HL-60 (cell line): Measurements from ENCODE around the gene EFHC1.

ENCODE experiments used
- DNase-seq, 2 experiments: peaks; one replicate each; pipeline ENCODE4 v3.0.0-alpha.2; 2010 to 2020; ENCODE audit warnings: low read depth in 1 of 2, low spot score in 1 of 2
- H3K27ac ChIP-seq: fragments of 250-450 bp; sonication (Bioruptor Pico); replicated peaks from 2 replicates; pipeline ENCODE4 v1.5.1; 2020; ENCODE audit warnings: mild to moderate bottlenecking, moderate library complexity
- H3K27me3 ChIP-seq: fragments of 250-450 bp; sonication (Bioruptor Pico); 2 replicates; pipeline ENCODE4 v1.5.1; 2021; ENCODE audit warnings: mild to moderate bottlenecking, moderate library complexity; ENCODE audit not compliant: insufficient read depth, poor library complexity, severe bottlenecking
- H3K4me3 ChIP-seq: replicated peaks from 2 replicates; pipeline ENCODE4 v1.5.1; 2011; ENCODE audit warnings: mild to moderate bottlenecking, control low read depth, low read length; ENCODE audit not compliant: insufficient read depth
- GABPA ChIP-seq: IDR thresholded peaks from 2 replicates; pipeline ENCODE4 v1.6.1; 2012; ENCODE audit warnings: low read depth
- POLR2AphosphoS5 ChIP-seq: IDR thresholded peaks from 2 replicates; pipeline ENCODE4 v1.6.1; 2012; ENCODE audit warnings: low read depth
- SPI1 ChIP-seq: IDR thresholded peaks from 2 replicates; pipeline ENCODE4 v1.6.1; 2012; ENCODE audit warnings: low read depth, mild to moderate bottlenecking, borderline replicate concordance
- TF ChIP-seq, protein P1 (sequence below): IDR thresholded peaks from one replicate; pipeline ENCODE4 v1.5.1; 2011; ENCODE audit warnings: low read length, control low read depth, inconsistent platforms; ENCODE audit not compliant: insufficient read depth
- TF ChIP-seq, protein P2 (sequence below): IDR thresholded peaks from 2 replicates; pipeline ENCODE4 v1.6.1; 2012; ENCODE audit warnings: low read depth; ENCODE audit not compliant: insufficient replicate concordance

EFHC1 gene

DNA sequence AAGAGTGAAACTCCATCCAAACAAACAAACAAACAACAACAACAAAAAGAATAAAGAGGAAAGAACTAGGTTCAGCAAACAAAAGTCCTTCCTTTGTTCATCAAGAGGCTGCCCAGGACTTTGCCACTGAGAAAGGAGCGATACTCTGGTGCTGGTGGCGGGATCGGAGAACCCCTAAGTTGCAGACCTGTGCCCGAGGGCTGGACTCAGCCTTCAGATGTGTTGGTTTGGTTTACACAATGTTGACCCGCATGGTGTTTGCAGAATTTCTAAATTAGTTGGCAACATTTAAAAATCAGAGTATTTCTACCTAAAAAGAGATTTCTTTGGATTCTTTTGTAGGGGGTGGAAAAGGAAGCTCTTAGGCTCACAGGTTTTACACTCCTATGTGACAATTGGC, 114.2 kb downstream of the EFHC1 start:
- TF ChIP-seq, protein P1, sequence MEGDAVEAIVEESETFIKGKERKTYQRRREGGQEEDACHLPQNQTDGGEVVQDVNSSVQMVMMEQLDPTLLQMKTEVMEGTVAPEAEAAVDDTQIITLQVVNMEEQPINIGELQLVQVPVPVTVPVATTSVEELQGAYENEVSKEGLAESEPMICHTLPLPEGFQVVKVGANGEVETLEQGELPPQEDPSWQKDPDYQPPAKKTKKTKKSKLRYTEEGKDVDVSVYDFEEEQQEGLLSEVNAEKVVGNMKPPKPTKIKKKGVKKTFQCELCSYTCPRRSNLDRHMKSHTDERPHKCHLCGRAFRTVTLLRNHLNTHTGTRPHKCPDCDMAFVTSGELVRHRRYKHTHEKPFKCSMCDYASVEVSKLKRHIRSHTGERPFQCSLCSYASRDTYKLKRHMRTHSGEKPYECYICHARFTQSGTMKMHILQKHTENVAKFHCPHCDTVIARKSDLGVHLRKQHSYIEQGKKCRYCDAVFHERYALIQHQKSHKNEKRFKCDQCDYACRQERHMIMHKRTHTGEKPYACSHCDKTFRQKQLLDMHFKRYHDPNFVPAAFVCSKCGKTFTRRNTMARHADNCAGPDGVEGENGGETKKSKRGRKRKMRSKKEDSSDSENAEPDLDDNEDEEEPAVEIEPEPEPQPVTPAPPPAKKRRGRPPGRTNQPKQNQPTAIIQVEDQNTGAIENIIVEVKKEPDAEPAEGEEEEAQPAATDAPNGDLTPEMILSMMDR, result no peak
- TF ChIP-seq POLR2AphosphoS5, result no peak
- TF ChIP-seq GABPA, result no peak
- no peak for TF ChIP-seq SPI1
- TF ChIP-seq, protein P2, sequence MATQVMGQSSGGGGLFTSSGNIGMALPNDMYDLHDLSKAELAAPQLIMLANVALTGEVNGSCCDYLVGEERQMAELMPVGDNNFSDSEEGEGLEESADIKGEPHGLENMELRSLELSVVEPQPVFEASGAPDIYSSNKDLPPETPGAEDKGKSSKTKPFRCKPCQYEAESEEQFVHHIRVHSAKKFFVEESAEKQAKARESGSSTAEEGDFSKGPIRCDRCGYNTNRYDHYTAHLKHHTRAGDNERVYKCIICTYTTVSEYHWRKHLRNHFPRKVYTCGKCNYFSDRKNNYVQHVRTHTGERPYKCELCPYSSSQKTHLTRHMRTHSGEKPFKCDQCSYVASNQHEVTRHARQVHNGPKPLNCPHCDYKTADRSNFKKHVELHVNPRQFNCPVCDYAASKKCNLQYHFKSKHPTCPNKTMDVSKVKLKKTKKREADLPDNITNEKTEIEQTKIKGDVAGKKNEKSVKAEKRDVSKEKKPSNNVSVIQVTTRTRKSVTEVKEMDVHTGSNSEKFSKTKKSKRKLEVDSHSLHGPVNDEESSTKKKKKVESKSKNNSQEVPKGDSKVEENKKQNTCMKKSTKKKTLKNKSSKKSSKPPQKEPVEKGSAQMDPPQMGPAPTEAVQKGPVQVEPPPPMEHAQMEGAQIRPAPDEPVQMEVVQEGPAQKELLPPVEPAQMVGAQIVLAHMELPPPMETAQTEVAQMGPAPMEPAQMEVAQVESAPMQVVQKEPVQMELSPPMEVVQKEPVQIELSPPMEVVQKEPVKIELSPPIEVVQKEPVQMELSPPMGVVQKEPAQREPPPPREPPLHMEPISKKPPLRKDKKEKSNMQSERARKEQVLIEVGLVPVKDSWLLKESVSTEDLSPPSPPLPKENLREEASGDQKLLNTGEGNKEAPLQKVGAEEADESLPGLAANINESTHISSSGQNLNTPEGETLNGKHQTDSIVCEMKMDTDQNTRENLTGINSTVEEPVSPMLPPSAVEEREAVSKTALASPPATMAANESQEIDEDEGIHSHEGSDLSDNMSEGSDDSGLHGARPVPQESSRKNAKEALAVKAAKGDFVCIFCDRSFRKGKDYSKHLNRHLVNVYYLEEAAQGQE, result no peak
- no peak for DNase-seq
- Histone ChIP-seq H3K27ac (no peak overlapping the region), H3K4me3 (no peak overlapping the region), H3K27me3 (no peaks in the 10 kb centered on the region)

DNA sequence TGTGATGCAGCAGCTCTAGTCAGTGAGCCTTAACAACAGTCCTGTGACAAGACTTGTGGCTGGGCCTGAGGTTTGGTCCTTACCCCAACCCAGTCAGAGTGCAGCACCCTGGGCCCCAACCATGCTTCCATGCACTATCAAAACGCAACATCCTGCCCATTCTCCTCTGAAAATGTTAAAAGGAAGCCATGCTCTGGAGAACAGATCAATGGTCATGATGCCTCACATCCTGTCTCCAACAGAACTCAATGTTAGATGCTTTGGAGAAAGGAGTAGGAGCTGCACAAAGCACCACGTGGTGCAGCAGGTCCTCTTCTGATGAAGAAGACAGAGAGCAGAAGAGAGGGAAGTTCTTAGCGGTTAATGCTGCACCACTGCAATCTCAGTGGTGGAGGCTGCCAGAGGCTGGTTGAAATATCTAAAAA, 114.8 kb downstream of the EFHC1 start:
- no peak overlapping the region for H3K27ac ChIP-seq
- H3K4me3 ChIP-seq, result no peak overlapping the region
- TF ChIP-seq POLR2AphosphoS5, result no peak
- TF ChIP-seq, protein P1, result no peak
- TF ChIP-seq, protein P2, result no peak
- no peak for TF ChIP-seq SPI1
- TF ChIP-seq GABPA, result no peak
- DNase-seq, result no peak
- H3K27me3 ChIP-seq, result no peaks in the 10 kb centered on the region

DNA sequence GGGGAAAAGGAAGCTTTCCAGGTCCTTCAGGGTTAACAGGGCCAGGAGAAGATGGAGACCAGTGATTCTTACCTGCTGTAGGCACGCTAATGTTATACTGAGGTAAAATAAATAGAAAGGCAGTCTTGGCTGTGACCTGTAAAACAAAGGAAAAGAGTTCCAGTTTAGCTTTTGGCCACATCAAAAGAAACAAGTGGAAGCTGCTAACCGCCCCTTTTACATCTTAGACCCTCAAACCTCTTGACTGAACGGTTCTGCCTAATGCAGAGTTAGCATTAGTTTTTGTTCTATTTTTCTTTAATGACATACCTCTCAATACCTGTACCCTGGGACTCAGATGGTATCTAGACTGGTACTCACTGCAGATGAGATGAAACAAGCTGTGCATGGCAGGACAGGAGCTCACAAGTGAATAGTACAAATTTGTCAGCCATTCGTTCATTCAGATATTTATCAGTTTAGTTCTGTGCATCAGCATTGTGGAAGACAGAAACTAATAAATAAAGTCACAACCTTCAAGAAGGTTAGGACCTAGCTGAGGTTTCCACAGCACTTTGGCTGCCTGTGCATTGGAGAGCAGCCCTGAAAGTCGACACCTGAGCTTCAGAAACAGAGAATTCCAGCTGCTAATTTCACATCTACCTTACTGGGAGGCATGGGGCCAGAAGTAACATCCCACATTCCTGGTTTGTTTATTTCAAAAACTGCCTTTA, 115.7 kb downstream of the EFHC1 start:
- Histone ChIP-seq H3K4me3 (no peak overlapping the region), H3K27me3 (no peaks in the 10 kb centered on the region), H3K27ac (no peak overlapping the region)
- TF ChIP-seq GABPA (no peak), SPI1 (no peak), POLR2AphosphoS5 (no peak)
- TF ChIP-seq, protein P1, result no peak
- TF ChIP-seq, protein P2, result no peak
- no peak for DNase-seq
